ENCODE results near the gene HLA-DOA.

Gene HLA-DOA
- 9.4 to 20.1 (median 14.7) reads per million in 4 experiments for total RNA-seq

DNA sequence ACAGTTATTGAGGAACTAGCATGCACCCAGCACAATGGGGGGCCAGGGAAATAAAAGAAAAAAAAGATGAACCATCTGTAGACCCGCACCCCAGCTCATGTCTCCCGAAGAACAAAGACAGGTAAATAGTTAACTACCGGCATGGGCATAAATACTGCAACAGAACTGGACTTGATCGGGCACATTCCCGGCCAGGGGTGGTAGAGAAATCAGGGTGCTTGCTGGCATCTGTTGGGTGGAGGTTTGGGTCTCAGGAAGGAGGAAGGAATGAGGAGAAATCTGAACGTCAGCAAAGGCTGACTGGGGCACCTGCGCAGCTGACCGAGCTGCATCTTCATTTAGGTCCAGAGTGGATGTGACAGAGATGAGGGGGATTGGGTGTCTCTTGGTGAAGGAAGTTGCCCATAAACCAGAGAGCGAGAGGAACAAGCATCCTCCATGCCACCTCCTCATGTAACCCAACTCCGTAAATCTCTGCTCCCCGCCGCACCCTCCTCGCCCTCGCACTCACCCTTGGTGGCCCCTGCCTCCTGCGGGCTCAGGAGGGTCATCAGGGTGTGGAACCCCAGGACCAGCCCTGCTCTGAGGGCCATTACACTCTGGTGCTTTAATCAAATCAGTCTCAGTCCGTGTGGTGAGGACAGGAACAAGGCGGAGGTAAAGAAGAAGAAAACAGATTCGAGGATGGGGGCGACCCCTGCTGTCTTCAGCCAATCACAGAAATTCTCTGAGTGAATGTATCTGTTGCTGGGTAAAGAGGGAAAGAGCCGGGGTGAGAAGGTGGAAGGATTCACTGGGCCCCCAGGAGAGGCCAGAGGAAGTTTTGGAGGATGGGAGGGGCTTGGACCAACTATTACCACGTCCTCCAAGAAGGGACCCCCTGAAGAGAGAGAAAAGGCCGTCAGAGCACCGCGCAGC, at the start of gene HLA-DOA:
TSS of gene HLA-DOA (minus strand) at position 648 of the 918 bp plus-strand sequence.
- peak; percentile 44 for DNase-seq

DNA sequence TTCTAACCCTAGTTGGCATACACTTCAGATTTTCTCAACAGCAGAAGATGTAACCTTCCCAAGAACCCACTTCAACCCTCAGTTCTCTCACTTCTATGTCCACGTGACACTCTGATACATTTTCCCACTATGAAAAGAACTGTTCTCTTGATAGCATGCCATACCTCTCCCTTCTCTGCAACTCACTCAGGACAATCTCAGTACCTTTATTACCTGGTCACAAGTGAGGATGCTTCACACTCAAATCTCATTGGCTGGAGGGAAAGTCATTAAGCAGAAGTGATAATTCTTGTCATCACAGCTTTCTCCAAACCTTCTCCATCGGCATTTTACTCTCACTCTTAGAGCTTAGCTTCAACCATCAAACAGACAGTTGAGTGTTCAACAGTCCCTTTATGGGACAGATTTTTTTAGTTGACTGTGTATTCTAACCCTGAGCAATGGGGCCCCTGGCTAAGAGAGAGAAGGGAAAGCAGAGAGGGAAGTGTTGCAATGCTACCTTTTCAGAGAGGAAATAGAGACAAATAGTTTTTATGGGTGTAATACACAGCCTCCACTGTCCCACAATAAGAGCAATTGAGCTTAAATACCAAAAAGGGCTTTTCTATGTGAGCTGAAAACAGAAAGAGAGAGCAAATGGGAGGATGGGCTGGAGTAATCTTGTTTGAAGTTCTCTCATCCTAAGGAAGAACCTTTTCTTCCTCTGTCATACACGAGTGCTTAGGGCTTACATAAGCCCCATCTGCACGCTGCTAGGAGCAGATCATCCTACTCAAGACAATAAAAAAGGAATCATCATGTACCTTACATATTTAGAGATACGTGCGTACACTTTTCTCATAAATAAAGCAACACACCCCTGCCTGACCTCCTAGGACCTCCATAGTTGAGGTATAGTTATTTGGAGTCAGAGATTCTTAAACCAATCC, 48.1 kb upstream of the HLA-DOA start:
- DNase-seq: no peak

DNA sequence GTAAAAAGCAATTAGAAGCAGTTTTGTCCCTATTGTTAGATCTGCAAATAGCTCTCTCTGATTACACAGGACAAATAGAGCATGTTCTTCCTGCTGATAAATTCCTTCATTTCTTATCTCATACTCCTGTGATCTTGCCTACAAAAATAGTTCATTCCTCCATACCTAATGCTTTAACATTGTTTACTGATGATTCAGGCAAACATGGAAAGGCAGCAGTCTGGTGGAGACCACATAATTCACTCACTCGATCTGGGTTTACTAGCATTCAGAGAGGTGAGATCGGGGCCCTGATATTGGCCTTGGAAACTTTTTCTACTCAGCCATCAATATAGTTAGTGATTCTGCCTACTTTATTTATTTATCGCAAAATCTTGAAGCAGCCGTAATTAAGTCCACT, 43.8 kb upstream of the HLA-DOA start:
- no peak for DNase-seq

DNA sequence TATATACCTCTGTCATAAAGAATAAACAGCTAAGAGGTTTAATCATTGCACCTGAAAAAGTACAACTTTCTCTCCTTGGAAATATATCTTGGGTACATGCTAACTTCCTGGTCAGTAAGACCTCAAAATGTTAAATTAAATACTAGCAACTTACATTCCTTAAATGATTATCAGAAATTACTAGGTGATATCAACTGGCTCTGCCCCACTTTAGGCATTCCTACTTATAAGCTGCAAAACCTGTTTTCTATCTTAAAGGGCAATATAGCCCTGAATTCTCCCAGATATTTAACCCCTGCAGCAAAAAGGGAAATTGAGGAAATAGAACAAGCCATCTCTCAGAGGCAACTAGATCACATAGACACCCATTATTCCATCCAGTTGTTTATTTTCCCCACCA, 43.2 kb upstream of the HLA-DOA start:
- no peak for DNase-seq

DNA sequence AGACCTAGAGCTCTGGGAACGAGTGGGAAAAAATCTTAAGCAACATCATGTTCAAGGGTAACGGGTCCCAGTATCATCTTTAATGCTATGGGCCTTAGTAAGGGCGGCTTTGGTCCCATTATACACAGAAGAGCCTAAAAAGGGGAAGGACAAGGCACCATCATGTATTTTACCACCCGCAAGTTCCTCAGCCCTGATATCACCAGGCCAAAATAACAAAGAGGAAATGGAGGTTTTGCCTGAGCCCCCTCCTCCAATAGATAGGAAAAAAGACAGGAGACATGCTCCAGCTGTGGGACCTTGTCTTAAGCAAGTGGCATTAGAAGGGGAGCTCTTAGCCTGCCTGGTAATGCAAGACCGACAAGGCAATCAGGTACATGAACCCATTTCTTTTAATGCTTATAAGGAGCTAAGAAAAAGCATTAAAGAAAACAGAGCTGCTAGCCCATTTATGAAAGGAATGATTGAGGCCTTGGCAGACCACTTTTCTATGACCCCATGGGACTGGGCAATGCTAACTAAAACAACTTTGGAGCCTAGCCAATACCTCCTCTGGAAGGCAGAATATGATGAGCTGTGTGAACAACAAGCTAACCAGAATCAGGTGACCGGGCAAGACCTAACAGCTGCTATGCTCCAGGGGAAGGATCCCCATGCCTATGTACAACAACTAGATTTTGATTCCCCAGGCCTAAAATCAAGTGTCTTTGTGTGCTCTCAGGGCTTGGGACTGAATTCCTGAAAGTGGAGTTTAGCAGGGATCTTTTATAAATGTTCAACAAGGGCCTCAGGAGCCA, 40.8 kb upstream of the HLA-DOA start:
- DNase-seq: no peak

DNA sequence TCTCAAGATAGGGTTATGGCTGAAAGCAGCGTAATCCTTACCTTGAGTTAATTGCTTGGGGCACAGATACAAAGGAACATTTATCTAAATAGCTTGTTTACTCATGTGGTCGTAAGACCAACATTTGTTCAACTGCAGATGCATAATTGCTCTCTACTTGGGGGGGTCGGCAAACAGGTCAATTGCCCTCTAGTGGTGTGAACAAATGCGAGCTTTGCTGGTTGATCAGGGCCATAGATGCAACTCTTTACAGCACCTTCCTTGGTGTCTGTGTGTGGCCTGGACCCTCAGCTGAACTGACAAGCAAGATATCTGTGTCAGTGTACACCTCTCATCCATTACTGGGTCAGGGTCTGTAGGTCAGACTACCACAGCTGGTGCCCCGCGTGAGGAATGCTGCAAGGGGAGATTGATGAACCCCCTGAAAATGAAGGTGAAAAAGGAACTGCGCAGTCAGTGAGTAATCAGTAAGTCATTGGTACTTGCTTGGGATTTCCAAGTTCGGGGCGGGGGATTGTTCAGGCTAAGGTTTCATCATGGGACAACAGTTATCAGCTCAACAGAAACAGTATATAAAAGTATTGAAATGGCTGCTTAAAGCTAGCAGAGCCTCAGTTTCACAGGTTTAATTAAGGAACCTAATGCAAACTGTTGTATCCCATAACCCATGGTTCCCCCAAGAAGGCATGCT, 40.1 kb upstream of the HLA-DOA start:
- no peak for DNase-seq

DNA sequence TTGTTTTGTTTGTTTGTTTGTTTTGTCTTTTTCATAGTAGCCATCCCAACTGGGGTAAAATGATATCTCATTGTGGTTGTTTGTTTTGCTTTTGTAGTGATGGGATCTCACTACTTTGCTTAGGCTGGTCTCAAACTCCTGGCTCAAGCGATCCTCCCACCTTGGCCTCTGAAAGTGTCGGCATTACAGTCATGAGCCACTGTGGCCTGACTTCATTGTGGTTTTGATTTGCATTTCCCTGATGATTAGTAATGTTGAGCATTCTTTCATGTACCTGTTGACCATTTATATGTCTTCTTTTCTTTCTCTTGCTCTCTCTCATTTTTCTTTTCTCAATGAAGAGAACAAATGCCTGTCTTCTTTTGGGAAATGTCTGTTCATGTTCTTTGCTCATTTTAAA, 30.8 kb upstream of the HLA-DOA start:
- DNase-seq: no peak

DNA sequence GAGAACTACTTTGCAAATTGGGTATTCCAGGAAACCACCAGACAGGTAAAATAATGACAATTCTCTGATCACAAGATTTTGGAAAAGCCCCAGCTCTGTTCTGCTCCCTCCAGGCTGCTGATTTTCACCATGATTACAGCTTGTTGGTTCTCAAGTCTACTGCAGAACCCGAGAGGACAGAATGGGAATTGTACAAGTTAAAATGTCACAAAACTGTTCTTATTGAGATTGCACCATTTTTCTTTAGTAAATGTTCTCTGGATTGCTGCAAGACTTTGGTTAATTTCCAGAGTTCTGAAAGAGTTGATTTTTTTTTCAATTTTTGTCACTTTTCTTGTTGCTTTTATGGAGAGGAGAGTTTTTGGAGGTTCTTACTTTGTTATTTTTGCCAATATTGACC, 27.1 kb upstream of the HLA-DOA start:
- DNase-seq: no peak

DNA sequence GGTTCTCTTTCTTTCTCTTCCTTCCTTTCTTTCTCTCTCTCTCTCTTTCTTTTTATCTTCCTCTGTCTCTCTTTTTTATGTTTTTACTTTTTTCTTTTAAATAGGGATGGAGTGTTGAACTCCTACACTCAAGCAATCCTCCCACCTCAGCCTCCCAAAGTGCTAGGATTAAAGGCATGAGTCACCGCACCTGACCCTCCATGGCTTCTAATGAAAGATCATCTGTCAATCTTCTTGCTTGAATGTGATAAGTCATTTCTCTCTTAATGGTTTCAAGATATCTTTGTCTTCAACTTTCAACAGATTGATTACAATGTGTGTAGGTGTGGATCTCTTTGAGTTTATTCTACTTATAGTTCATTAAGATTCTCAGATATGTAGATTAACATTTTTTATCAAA, 25.2 kb upstream of the HLA-DOA start:
- no peak for DNase-seq

DNA sequence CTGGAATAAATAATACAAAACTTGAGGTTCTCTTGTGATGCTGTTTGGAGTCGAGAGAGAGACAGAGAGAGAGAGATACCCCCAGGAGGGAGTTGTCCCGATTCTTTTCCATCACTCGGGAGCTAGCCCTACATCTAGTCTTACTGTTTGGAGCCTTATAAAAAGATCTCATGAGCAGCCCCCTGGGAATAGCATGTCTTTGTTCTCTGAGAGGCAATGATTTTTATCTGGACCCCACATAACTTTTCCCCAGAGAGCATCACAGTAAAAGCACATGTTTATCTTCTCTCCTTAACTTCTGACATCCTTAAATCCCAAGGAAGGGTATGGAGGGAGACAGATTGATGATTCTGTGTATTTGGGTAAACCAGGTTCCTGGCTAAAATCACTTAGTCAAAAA, 20.9 kb upstream of the HLA-DOA start:
- no peak for DNase-seq

DNA sequence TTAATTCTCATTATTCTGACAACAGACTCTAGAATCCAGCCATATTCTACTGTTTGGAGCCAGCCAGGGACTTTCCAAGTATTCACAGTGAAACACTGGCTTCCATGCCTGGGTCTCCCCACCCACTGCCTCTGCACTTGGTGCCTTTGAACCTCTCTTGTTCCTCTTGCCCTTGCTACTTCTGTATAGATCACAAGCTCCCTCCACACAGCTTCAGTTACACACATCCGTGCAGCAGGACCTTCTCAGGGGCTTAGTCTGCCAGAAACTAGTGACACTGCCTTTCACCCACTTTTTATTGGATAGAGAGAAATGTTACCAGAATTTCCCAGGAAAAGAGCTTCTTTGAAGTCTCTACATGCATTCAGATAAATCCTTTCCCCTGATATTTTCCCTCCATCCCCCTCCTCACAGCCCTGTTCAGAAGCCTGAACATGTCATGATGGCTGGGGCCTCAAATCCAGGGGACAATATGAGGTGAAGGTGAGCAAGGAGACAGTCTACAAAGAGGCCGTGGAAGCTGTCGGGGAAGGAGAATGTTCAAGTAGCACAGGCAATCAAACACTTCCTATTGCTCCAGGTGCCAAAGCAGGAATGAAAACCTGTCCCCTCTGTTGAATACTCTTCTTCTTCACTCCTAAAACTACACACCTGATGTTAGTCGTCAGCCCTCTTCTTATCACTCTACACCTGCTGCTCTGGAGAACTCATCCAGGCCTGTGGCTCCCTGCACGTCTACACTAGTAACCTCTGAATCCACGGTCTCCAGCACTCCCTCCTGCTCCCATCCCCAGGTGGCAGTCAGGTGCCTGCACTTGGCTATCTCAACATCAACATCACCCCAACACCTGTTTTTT, 20.2 kb upstream of the HLA-DOA start:
- no peak for DNase-seq

DNA sequence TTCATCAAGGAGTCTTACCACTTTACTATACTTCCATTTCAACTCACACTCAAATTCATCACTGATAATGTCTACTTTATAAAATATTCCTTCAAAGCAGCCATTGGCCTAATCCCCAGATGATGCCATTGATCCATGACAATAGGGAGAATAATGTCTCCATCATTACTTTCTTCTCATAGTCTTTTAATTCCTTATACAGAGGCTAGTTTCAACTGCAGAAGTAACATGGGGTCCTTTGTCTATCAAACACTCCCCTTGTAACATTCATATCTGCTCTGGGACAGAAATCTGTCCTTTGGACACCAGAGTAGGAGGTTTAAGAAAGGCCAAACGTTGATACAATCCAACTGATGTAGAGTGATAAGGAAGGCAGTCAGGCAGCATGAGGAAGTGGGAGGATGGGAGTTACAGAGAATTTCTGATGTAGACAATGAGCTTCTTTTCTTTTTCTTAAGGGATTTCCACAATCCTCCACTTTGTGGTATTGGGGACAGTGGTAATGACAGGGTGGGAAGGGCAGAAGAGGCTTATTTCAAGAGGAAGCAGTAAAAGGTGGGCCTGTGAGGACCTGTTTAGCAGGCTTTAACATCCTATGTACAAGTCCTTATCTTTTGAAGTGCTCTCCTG, 18.9 kb upstream of the HLA-DOA start:
- no peak for DNase-seq

DNA sequence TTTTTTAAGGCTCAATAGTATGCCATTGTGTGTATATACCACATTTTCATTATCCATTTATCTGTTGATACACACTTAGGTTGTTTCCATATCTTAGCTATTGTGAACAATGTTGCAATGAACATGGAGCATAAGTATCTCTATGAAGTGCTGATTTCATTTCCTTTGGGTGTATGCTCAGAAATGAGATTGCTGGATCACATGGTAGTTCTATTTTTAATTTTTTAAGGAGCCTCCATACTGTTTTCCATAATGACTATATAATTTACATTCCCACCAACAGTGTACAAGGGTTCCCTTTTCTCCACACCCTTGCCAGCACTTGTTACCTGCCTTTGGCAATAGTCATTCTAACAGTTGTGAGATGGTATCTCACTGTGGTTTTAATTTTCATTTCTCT, 15.1 kb upstream of the HLA-DOA start:
- DNase-seq: no peak

DNA sequence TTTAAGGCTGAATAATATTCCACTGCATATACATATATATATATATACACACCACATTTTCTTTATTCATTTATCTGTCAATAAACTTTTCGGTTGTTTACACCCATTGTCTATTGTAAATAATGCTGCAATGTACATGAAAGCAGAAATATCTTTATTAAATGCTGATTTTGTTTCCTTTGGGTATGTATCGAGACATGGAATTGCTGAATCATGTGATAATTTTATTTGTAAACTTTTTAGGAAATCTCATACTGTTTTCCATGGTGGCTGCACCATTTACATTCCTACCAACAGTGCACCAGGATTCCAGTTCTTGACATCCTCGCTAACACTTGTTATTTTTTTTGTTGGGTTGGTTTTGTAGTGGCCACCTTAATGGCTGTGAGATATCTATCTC, 14.1 kb upstream of the HLA-DOA start:
- no peak for DNase-seq

DNA sequence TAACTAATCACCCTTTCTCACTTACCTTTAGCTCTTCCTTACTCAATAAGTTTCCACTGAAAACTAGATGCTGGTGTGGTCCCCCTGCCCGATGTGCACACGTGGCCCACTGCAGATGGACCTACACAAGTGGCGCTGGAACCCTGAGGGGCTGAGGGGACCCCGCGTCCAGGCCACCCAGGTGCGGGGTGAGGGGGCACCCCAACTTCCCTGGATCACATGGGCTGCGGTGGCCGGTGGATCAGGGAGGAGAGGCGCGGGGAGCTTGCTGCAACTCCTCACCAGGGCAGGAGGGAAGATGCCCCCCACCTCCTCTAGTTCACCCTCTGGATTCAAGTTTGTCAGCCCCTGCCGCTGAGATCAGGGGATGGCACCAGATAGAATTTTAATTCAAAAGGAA, 12.5 kb upstream of the HLA-DOA start:
- no peak for DNase-seq

DNA sequence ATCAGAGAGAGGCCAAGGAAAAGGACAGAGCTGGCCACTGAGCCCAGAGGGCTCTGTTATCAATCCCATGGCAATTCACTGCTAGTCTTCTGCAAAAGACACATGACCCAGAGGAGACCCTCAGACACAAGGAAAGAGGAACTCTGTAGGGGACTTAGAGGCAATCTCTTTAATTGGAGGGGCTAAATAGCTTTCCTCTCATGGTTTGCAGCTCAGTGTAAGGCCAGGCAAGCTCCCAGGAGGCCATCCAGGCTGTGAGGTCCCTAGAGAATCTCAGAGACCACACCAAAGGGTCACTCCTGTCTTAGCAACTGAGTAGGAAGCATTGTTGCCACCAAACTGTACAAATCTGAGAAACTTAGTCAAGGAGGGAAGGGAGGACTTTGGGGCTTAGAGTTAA, 10.0 kb upstream of the HLA-DOA start:
- DNase-seq: no peak

DNA sequence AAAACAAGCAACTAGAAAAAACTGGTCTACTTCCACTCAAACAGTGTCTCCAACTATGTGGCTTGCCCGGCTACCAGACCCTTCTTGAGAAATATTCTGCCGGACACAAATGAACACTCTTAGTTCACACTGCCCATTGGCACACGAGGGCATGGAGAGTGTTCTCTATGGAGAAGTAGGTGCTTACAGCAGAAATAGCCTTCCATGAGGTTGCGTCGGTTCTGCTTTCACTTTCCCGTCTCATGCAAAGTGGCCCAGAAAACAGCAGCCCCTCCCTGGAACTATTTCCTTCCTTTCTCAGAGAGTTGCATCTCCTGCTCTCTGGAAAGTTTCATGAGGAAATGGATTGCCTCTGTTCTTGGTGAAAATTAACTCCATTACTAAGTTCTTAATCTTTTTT, 9.5 kb upstream of the HLA-DOA start:
- no peak for DNase-seq

DNA sequence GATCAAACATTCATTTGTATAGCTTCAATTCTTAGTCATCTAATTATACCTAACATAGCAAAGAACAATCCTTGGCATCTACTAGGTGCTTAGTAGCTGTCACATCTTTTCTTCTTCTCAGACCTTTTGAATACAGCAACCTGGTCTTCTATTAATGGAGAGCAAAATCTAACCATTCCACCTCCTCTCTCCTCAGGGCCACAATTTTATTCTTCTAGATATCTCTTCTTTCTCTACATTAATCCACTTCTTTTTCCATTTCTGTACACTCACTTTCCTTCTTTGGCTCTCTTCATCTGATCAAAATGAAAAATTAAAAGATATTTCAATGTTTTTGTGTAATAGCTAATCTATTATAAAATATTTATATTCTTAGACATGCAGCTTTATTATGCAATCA, 9.0 kb upstream of the HLA-DOA start:
- DNase-seq: no peak

DNA sequence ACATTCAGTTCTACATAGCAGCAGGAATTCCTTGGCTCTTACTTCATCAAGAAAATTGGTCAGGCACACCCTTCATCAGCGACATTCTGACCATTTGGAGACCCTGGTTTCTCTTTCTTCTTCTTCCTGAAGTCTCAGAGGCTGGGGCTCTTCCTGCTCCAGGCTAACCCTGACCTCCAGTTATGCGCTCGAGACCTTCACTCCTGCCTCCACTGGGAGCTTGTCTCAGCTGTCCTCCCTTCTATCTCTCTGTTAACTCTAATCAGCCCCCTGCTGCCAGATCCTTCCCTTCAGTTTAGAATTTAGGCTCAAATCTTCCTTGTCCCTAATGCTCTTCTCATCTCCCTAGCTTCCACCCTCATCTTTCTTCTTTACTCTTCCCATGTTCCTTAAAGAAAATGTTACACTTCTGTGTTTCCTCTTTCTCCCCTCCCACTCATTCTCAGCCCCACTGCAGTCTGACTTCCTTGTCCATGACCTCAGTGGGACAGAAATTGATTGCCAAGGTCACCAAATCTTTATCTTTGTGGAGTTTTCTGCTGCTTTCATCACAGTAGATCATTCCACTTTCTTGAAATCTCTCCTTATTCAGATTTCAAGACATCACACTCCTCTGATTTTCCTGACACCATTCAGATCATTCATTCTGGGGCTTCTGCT, 8.4 kb upstream of the HLA-DOA start:
- no peak for DNase-seq

DNA sequence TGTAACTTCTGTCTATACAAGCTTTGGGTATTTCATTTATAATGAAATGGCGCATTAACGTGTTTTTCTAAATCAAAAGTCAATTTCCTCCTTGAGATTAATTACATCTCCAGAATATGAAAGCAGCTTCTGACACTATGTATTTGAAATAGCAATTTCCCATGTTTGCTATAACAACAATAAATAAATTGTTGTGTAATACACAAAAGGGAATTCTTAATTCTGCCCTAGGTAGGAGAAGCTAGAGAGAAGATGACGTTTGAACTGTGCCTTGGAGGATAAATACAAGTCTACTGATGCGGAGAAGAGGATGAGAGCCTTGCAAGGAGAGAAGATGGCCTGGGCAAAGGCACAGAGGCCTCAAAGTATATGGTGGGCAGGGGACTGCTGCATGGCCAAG, 7.6 kb upstream of the HLA-DOA start:
- DNase-seq: no peak

All from effector CD8-positive, alpha-beta T cell (primary cell).